Astrocyte of the hippocampus (primary cell): ENCODE results near the gene TSC22D4.

Source experiments
- DNase-seq: peaks from one replicate; pipeline ENCODE4 v3.0.0; 2011; ENCODE audit warnings: low read depth, low spot score

TSC22D4 gene

DNA sequence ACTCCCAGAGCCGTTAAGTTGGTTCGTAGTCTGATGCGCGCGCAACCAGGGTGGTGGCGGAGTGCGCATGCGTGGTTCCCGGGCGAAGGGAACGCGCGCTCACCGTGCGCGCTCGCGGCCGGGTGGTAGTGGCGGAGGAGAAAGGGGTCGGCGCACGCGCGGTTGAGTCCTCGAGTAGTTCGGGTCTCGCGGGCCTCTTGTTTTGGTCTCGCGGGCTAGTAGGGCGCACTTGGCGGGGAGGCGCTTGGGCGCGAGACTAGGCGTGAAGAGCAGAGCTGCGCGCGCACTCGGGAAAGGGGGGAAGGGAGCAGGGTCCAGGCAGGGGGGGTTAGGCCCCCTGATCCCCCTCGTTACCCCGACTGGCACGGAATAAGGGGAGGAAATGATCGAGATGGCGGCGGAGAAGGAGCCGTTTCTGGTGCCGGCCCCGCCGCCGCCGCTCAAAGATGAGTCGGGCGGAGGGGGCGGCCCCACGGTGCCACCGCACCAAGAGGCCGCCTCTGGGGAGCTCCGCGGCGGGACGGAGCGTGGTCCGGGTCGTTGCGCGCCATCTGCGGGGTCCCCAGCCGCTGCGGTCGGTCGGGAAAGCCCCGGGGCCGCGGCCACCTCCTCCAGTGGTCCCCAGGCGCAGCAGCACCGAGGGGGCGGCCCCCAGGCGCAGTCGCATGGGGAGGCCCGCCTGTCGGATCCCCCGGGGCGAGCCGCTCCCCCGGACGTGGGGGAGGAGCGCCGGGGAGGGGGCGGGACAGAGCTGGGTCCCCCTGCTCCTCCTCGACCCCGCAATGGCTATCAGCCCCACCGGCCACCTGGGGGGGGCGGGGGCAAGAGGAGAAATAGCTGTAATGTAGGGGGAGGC lies 49.1 kb downstream of the TSC22D4 start, which contains the start of gene MEPCE:
Gene MEPCE, plus strand, starts transcription at position 195 of the 856 bp plus-strand sequence. Its CDS starts 188 bp downstream, at position 383.
- DNase-seq: peak; percentile 99

DNA sequence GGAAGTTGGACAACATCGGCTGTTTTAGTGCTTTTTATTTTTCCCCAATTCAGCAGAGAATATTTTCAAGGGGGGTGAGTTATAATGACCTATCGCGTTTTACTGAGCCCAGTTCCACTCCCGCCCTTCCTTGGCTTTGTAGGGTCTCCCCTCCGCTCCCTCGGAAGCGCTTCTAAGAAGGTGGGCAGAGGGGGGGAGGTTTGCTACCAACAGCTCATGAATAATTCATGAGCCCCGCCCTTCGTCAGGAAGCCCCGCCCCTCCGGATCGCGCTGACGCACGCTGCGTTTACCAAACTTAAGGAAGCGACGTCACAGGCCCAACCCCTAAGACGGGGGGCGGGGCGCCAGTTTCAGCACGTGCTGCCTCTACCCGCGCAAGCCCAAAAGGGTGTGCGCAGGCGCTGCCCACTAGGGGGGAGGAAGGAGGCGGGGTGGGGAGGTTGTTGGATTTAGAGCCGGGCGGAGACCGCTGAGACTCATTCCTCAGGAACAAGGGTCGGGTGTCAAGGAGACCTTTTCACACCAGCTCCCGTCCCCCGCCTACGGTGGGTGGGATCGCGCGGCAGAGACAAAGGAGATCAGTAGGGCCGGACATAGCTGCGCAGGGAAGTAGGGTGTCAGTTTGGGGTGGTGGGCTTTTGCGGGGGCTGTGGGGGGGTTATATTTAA lies 49.9 kb downstream of the TSC22D4 start:
- peak; percentile 100 for DNase-seq

DNA sequence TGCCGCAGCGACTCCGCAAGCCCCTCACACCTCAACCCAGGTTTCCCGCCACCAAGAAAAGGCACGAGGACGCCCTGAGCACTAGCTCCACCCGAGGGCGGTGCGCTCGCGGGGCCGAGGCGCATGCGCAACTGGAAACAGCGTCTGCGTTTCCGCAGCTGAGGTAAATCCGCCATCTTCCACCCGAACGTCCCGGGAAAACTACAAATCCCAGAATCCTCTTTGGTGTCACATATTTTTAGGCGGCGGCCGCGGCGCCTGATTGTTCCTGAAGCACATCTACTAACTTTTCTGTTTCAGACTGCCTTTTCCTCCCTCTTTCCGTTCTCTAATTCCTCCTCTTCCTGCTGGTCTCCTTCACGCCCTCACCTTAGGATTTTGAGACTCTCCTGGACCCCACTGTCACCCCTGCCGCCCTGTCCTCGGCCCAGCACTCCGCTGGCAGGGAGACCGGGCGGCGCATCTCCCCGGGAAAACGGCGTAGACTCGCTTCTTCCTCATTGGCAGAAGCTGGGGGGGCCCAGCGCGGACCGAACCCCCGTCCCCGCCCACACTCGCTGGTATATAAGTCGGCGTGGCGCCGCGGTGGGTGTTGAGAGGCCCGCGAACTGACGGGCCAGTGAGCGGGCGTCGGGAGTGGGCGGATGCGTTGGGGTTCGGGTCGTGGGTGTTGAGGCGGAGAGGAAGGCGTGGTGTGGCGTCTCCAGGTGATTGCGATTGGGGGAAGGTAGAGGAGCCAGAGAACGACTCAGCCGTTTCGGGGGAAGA lies 50.6 kb downstream of the TSC22D4 start, which contains the start of gene ZCWPW1:
Gene ZCWPW1, minus strand, starts transcription at position 505 of the 768 bp plus-strand sequence. CDS start 8,054 bp downstream, outside the sequence.
- peak; percentile 98 for DNase-seq

DNA sequence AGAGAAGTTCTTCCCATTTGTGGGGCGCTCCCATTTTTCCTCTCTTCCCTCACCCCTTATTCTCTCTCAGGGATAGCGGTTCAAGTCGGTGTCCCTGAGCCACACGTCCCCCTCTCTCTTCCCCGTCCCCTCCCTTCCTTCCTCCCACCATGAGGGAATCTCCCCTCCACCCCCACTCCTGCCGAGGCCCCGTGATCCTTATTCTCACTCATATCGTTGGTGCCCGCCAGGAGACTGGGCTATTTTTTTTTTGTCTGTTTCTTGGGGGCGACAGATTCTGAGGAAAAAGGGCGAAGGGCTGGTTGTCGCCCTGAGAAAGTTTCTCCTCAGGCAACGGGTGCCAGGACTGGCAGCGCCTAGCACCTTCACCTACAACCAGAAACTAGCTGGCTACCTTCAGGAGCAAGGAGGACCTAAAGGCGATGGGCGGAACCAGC lies 51.2 kb downstream of the TSC22D4 start:
- no peak for DNase-seq

DNA sequence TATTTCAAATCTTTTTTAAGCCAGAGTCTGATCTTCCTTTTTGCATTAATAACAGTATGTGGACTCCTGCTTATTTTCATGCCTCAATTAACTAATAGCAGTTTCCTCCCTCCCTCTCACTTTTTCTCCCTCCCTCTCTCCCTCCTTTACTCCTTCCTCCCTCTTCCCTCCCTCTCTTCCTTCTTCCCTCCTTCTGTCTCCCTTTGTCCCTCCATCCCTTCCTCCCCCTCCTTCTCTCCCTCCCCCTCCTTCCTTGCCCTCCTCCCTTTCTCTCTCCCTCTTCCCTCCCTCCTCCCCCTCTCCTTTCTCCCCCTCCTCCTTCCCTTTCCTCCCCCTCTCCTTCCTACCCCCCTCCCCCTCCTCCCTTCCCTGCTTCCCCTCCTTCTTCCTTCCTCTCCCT lies 52.5 kb downstream of the TSC22D4 start:
- DNase-seq: no peak

DNA sequence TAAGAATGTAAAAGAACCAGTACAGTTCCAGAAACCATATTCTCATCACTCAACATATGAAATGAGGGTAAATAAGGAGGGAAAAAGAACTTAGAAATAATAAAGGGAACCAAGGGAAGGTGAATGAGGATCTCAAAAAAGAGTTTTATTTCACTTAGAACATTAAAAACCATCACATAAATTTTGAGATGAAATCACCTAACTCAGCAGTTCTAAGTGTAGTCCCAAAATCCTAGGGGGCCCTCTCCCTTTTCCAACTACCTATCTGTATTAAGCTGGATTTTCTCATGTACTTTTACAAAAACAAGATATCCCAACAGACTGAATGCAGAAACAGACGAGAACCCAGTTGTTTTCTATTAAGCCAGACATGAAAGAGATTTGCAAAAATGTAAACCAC lies 53.7 kb downstream of the TSC22D4 start:
- DNase-seq: no peak

DNA sequence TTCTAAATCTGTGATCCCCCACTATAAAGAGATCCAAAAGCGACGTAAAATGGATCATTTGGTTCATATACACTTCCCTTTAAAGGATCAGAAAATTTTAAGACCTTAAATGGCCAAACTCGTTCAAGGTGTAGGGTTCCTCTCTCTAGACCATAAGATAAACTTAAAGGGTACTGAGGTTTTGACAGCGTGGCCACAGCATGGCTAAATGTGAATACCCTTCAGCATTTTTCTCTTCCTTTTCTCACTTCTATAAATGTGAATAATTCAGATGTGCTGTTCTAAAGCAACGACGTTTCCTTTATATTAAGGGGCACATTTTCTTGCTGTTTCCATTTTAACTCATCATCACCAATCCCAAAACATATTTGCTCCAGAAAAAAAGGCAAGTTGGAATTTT lies 55.7 kb downstream of the TSC22D4 start:
- no peak for DNase-seq

DNA sequence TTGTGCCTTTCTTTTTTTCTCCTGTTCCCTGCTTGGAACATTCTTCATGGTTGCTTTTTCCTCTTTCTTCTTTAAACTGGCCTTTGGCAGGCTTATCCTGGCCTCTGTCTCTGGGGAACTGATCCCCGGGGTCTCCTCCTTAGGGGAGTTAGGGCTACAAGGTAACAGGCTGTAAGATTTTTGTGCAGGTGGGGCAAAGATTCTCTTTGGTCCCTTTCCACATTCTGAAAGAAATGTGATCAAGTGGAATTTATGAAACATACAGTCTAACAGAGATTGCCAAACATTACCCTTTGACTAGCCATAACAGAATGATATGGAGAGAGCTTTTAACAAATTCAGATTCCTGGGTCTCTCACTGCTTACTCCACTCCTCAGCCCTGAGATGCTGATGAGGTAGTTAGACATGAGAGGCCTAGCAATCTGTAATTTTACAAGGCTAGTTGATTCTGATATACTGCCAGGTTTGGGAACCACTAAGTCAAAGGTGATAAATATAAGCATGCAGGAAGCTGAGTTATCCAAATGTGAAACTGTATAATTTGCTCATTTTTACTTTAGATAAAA lies 59.3 kb downstream of the TSC22D4 start:
- no peak for DNase-seq

DNA sequence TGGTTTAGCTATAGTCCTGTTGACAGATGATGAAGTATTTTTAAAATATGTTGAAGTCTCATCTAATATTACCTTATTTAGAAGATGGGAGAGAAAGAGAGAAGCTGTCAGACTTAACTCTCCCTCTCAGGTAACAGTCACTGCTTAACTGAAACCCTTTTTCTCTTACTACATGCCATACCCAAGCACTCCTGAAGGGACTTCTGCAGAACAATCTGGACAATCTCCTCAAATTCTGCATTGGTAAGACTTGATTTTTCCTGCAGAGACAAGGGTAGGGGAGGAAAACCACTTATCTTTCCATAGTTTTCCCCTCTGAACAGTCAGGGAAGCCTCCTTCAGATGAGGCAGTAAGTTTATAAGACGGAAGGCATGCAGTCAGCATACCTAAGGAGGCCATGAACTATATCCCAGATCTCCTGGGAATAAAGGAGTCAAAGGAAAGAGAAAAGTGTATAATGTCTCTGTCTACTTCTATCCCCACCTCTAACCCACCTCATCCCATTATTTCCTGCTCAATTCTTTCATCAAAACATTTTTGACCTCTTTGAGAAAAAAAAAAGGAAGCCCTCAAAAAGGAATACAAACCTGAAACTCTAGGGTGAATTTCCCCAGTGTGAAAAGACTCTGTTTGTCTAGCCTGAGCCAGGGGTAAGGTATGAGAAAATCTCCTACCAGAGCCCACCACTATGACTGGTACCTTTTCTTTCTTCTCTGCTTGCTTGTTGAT lies 59.9 kb downstream of the TSC22D4 start:
- no peak for DNase-seq
